NCI-H1436 (cell line): ENCODE data around the gene TVP23C.
"Not testable (repeated sequence)": the region's sequence is repeated elsewhere in the genome, so short reads cannot be mapped to it uniquely, and the experiment has no call there.

Experiments
- DNase-seq: peaks from one replicate; lab custom pipeline; 2025; lab: John Stamatoyannopoulos, UW

The TVP23C gene

GRCh38 chr17:15526292-15527218 lies 36.7 kb downstream of the TVP23C start:
- DNase-seq = not testable (repeated sequence)

GRCh38 chr17:15524990-15525985 lies 38.0 kb downstream of the TVP23C start:
- not testable (repeated sequence) for DNase-seq

- no peak for DNase-seq
Measured at GRCh38 chr17:15516150-15516549, 47.1 kb downstream of the TVP23C start.

GRCh38 chr17:15514469-15514868 lies 48.8 kb downstream of the TVP23C start:
- no peak for DNase-seq

- DNase-seq = no peak
Measured at GRCh38 chr17:15513856-15514459, 49.3 kb downstream of the TVP23C start.

- no peak for DNase-seq
Measured at GRCh38 chr17:15513058-15513791, 50.1 kb downstream of the TVP23C start.

GRCh38 chr17:15512071-15512709 lies 51.1 kb downstream of the TVP23C start:
- no peak for DNase-seq

- no peak for DNase-seq
Measured at GRCh38 chr17:15511142-15511541, 52.1 kb downstream of the TVP23C start.

- DNase-seq = no peak
Measured at GRCh38 chr17:15510361-15510760, 52.9 kb downstream of the TVP23C start.

- no peak for DNase-seq
Measured at GRCh38 chr17:15509095-15509494, 54.2 kb downstream of the TVP23C start.

GRCh38 chr17:15508466-15508865 lies 54.8 kb downstream of the TVP23C start:
- no peak for DNase-seq

GRCh38 chr17:15507896-15508295 lies 55.4 kb downstream of the TVP23C start:
- no peak for DNase-seq

- no peak for DNase-seq
Measured at GRCh38 chr17:15507001-15507400, 56.3 kb downstream of the TVP23C start.

- DNase-seq = not testable (repeated sequence)
Measured at GRCh38 chr17:15505708-15506107, 57.6 kb downstream of the TVP23C start.

- DNase-seq = no peak
Measured at GRCh38 chr17:15503731-15504130, 59.6 kb downstream of the TVP23C start.

GRCh38 chr17:15502369-15503112 lies 60.7 kb downstream of the TVP23C start:
- peak; percentile 33 for DNase-seq

GRCh38 chr17:15501793-15502192 lies 61.5 kb downstream of the TVP23C start:
- no peak for DNase-seq

GRCh38 chr17:15501282-15501681 lies 62.0 kb downstream of the TVP23C start:
- no peak for DNase-seq

- no peak for DNase-seq
Measured at GRCh38 chr17:15498107-15498506, 65.2 kb downstream of the TVP23C start.
